GM12891 (cell line): Measurements from ENCODE around the gene SAMD8.

ENCODE experiments used
- PAX5 ChIP-seq: IDR thresholded peaks from 2 replicates; pipeline ENCODE4 v1.6.1; 2011; ENCODE audit warnings: low read length, moderate library complexity, mild to moderate bottlenecking; ENCODE audit not compliant: insufficient read depth, severe bottlenecking
- POLR2A ChIP-seq: IDR thresholded peaks from 2 replicates; pipeline ENCODE4 v1.6.1; 2011; ENCODE audit warnings: low read depth, low read length, control low read depth
- POLR2AphosphoS5 ChIP-seq: IDR thresholded peaks from 2 replicates; pipeline ENCODE4 v1.6.1; 2011; ENCODE audit warnings: low read depth, low read length, control low read depth
- TAF1 ChIP-seq: IDR thresholded peaks from 2 replicates; pipeline ENCODE4 v1.6.1; 2011; ENCODE audit warnings: low read depth, low read length, control low read depth

GRCh38 chr10:75228278-75228677 is 116.8 kb downstream of the SAMD8 start:
- TF ChIP-seq POLR2AphosphoS5 (no peak), POLR2A (no peak), TAF1 (no peak), PAX5 (no peak)
